ENCODE data around the gene FGA. TPM values are rescaled to one million over a fixed set of nuclear protein-coding genes. Genes with fewer than 3 reads are reported as not detected.

The FGA gene
- total and polyA plus RNA-seq, 10 of the 15 experiments (the other 5 are each of a cell fraction or from before 2014, with no cell fraction given): 3.6 TPM; not detected in 9

GRCh38 chr4:154602404-154603020 is 12.0 kb upstream of the FGA start:
- H3K36me3 ChIP-seq (ENCODE audit: control insufficient read depth in 2 of 2, insufficient read depth in 2 of 2, low read length in 1 of 2): no peaks in the 10 kb centered on the region
- H2AFZ ChIP-seq (ENCODE audit: control insufficient read depth, low read depth, low read length): no peak overlapping the region
- FAIRE-seq (no peak), DNase-seq (ENCODE audit: low read depth, low spot score) (no peak), ATAC-seq (no peak)
- no peaks in the 10 kb centered on the region for H3K9me3 ChIP-seq (replicated peaks; ENCODE audit: control insufficient read depth, insufficient read depth, low read length)
- ChIA-PET RAD21 (ENCODE audit: unreplicated experiment) (no interaction called here), CTCF (interaction anchor here (0.5 to 2.7 kb wide), 5 partner anchors 11 to 239 kb away, joined by 3 to 10 read pairs (median 5); no protein-coding TSS in a partner anchor), POLR2A (no interaction called here), SMC1A (ENCODE audit: uncharacterized antibody, unreplicated experiment) (interaction anchor here (1.3 to 1.6 kb wide), 2 partner anchors 16 kb away, joined by 5 to 7 read pairs; no protein-coding TSS in a partner anchor)
- H3K4me3 ChIP-seq: no peak overlapping the region
- H3K79me2 ChIP-seq (ENCODE audit: control insufficient read depth, insufficient read depth, low read length): no peaks in the 10 kb centered on the region
- no TSS peak for BruUV-seq (replicated peaks)
- intact Hi-C loops (cut with micrococcal nuclease; ENCODE audit: unreplicated experiment) (no loop called here), in situ Hi-C loops (cut with MboI) (no loop called here)
- 62% methylated on average over 1 of the region's 1 CpG for WGBS (ENCODE audit: insufficient coverage, insufficient replicate concordance, low lambda C conversion rate, missing lambda C conversion rate)
- H3K27ac ChIP-seq (ENCODE audit: control insufficient read depth, insufficient read depth): no peak overlapping the region
- TF ChIP-seq TCF7 (IDR thresholded peaks at IDR 0.05; ENCODE audit: borderline replicate concordance) (no peak), KAT2A (conservative IDR thresholded peaks at IDR 0.05; ENCODE audit: control insufficient read depth, low read depth, low read length) (no peak), HDAC2 (IDR thresholded peaks at IDR 0.05) (no peak), NBN (IDR thresholded peaks at IDR 0.05) (no peak), RAD21 (IDR thresholded peaks at IDR 0.05; ENCODE audit: insufficient read depth, low read depth, low read length) (no peak), BCL3 (IDR thresholded peaks at IDR 0.05; ENCODE audit: borderline replicate concordance, insufficient read depth, low read depth, low read length, poor library complexity, severe bottlenecking) (no peak), NFYB (IDR thresholded peaks at IDR 0.05; ENCODE audit: insufficient read depth, low read depth, low read length) (no peak), IKZF1 (conservative IDR thresholded peaks at IDR 0.05) (no peak), USF1 (IDR thresholded peaks at IDR 0.05; ENCODE audit: borderline replicate concordance, extremely low read length, insufficient read depth, low read depth, low read length) (no peak), CREM (IDR thresholded peaks at IDR 0.05; ENCODE audit: low read depth) (no peak), IRF5 (IDR thresholded peaks at IDR 0.05; ENCODE audit: borderline replicate concordance) (no peak), PBX3 (IDR thresholded peaks at IDR 0.05; ENCODE audit: insufficient replicate concordance, low read depth, low read length) (no peak), PAX8 (IDR thresholded peaks at IDR 0.05) (no peak), E4F1 (IDR thresholded peaks at IDR 0.05; ENCODE audit: borderline replicate concordance, partially characterized antibody) (no peak), ZNF217 (IDR thresholded peaks at IDR 0.05) (no peak)
- no peak overlapping the region for H3K4me2 ChIP-seq (ENCODE audit: control insufficient read depth, insufficient read depth)
- H3K27me3 ChIP-seq (replicated peaks in 1 of 2; ENCODE audit: control insufficient read depth in 2 of 2, insufficient read depth in 2 of 2, low read length in 1 of 2): no peaks in the 10 kb centered on the region
- H4K20me1 ChIP-seq (ENCODE audit: control insufficient read depth, insufficient read depth): no peaks in the 10 kb centered on the region
- H3K4me1 ChIP-seq (ENCODE audit: control insufficient read depth, insufficient read depth, low read length): no peaks in the 10 kb centered on the region
- H3K9ac ChIP-seq (ENCODE audit: control insufficient read depth, insufficient read depth, low read length): no peak overlapping the region

Measured in GM12878 (cell line).